NCI-H510A (cell line): Measurements from ENCODE around the gene NPAS3.

Source experiments
- DNase-seq: peaks from one replicate; lab custom pipeline; 2025; lab: John Stamatoyannopoulos, UW

NPAS3 gene

GRCh38 chr14:33714527-33715226, 776.0 kb downstream of the NPAS3 start:
- DNase-seq = no peak

- DNase-seq = no peak
Measured at GRCh38 chr14:33715227-33715528, 776.5 kb downstream of the NPAS3 start.

- DNase-seq = no peak
Measured at GRCh38 chr14:33716921-33717320, 778.2 kb downstream of the NPAS3 start.

- no peak for DNase-seq
Measured at GRCh38 chr14:33717866-33718265, 779.2 kb downstream of the NPAS3 start.

- DNase-seq = no peak
Measured at GRCh38 chr14:33720284-33720787, 781.7 kb downstream of the NPAS3 start.

- no peak for DNase-seq
Measured at GRCh38 chr14:33726685-33727084, 788.0 kb downstream of the NPAS3 start.

GRCh38 chr14:33727606-33728005, 788.9 kb downstream of the NPAS3 start:
- DNase-seq = no peak

GRCh38 chr14:33728010-33728498, 789.4 kb downstream of the NPAS3 start:
- no peak for DNase-seq

GRCh38 chr14:33730156-33730555, 791.5 kb downstream of the NPAS3 start:
- DNase-seq = no peak

GRCh38 chr14:33732175-33732574, 793.5 kb downstream of the NPAS3 start:
- DNase-seq = no peak

GRCh38 chr14:33733310-33733709, 794.6 kb downstream of the NPAS3 start:
- DNase-seq = no peak

- no peak for DNase-seq
Measured at GRCh38 chr14:33733721-33734120, 795.0 kb downstream of the NPAS3 start.

GRCh38 chr14:33734387-33734786, 795.7 kb downstream of the NPAS3 start:
- no peak for DNase-seq

GRCh38 chr14:33736299-33736825, 797.7 kb downstream of the NPAS3 start:
- DNase-seq = no peak

- no peak for DNase-seq
Measured at GRCh38 chr14:33736979-33737378, 798.3 kb downstream of the NPAS3 start.

- DNase-seq = no peak
Measured at GRCh38 chr14:33737446-33737845, 798.8 kb downstream of the NPAS3 start.

- no peak for DNase-seq
Measured at GRCh38 chr14:33738029-33738428, 799.4 kb downstream of the NPAS3 start.

GRCh38 chr14:33738491-33738890, 799.8 kb downstream of the NPAS3 start:
- no peak for DNase-seq

GRCh38 chr14:33740531-33740930, 801.9 kb downstream of the NPAS3 start:
- no peak for DNase-seq

- DNase-seq = no peak
Measured at GRCh38 chr14:33742166-33742565, 803.5 kb downstream of the NPAS3 start.

- DNase-seq = no peak
Measured at GRCh38 chr14:33745163-33745562, 806.5 kb downstream of the NPAS3 start.

- DNase-seq = no peak
Measured at GRCh38 chr14:33747749-33748148, 809.1 kb downstream of the NPAS3 start.

GRCh38 chr14:33754261-33754660, 815.6 kb downstream of the NPAS3 start:
- DNase-seq = no peak

- no peak for DNase-seq
Measured at GRCh38 chr14:33755358-33755757, 816.7 kb downstream of the NPAS3 start.
